Fibroblast of lung (primary cell): ENCODE measurements around the gene ESR2.

Experiments used
- EZH2 ChIP-seq: IDR thresholded peaks from 2 replicates; pipeline ENCODE4 v1.5.1; 2012; ENCODE audit warnings: low read length, control low read depth, mild to moderate bottlenecking; ENCODE audit errors: missing control alignments
- TF ChIP-seq, protein P1 (sequence below), 2 donors: IDR thresholded peaks in 1 of 2; conservative IDR thresholded peaks in 1 of 2; 1 replicate in 1 of 2; 2 replicates in 1 of 2; pipeline ENCODE4 v1.5.1; 2011 to 2012; ENCODE audit warnings: low read length in 2 of 2, control low read depth in 1 of 2, inconsistent platforms in 1 of 2, low read depth in 1 of 2, mild to moderate bottlenecking in 1 of 2

DNA sequence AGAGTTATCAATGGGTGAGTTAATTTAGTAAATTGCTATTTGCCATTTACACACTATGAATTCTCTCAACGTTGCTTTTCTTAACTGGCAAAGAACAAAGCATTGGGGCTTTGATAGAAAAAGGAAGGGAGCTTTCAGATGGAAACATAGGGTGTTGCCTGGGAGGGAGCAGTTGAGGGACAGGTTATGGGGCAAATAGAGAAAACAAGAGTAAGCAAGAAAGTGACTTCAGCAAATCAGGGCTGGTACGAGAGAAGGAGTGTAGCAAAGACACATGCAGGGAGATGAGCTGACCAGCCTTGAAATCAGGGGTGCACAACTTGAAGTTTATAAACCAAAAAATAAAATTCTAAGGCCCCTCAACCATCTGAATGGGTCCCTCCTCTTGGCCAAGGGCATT, 15.7 kb downstream of the ESR2 start:
- TF ChIP-seq, protein P1, sequence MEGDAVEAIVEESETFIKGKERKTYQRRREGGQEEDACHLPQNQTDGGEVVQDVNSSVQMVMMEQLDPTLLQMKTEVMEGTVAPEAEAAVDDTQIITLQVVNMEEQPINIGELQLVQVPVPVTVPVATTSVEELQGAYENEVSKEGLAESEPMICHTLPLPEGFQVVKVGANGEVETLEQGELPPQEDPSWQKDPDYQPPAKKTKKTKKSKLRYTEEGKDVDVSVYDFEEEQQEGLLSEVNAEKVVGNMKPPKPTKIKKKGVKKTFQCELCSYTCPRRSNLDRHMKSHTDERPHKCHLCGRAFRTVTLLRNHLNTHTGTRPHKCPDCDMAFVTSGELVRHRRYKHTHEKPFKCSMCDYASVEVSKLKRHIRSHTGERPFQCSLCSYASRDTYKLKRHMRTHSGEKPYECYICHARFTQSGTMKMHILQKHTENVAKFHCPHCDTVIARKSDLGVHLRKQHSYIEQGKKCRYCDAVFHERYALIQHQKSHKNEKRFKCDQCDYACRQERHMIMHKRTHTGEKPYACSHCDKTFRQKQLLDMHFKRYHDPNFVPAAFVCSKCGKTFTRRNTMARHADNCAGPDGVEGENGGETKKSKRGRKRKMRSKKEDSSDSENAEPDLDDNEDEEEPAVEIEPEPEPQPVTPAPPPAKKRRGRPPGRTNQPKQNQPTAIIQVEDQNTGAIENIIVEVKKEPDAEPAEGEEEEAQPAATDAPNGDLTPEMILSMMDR (conservative IDR thresholded peaks at IDR 0.05 in 1 of 2, IDR thresholded peaks at IDR 0.05 in 1 of 2; ENCODE audit: low read depth in 1 of 2, low read length in 2 of 2): no peak
- TF ChIP-seq EZH2: no peak
